ENCODE results near the gene MTA3. TPM values are rescaled to one million over a fixed set of nuclear protein-coding genes. Genes with fewer than 3 reads are reported as not detected.

The MTA3 gene
- total and polyA plus RNA-seq, 9 of the 15 experiments (the other 6 are each of a cell fraction or from before 2014, with no cell fraction given) = 12.4 to 39.6 (median 23.5) TPM

- TF ChIP-seq CHD7 (IDR thresholded peaks at IDR 0.05; ENCODE audit: low read depth, low read length) (no peak), MYBL2 (IDR thresholded peaks at IDR 0.05; ENCODE audit: low read depth) (no peak), MYBL2 (CRISPR knock-in tag; IDR thresholded peaks at IDR 0.05; ENCODE audit: borderline replicate concordance) (no peak), ZNF282 (CRISPR knock-in tag; IDR thresholded peaks at IDR 0.05) (no peak), KDM5B (IDR thresholded peaks at IDR 0.05; ENCODE audit: insufficient replicate concordance, low read depth, low read length) (no peak)
Measured at GRCh38 chr2:42801381-42801780, 232.9 kb downstream of the MTA3 start (continued).

Data from K562 (cell line).